GM19372 (cell line): ENCODE measurements around the gene ST6GAL2.

ENCODE experiments used
- ATAC-seq: cut with Tn5 transposase; IDR thresholded peaks from one replicate; pipeline ENCODE4 v1.9.1; 2021; ENCODE audit warnings: mild to moderate bottlenecking, low read depth, moderate library complexity; ENCODE audit not compliant: unreplicated experiment

Gene ST6GAL2

GRCh38 chr2:106758901-106759497 lies 127.0 kb downstream of the ST6GAL2 start:
- ATAC-seq = no peak
